Mesenteric fat pad (tissue), 1 donor: ENCODE measurements around the gene ASTN1. TPM values are rescaled to one million over a fixed set of nuclear protein-coding genes. Genes with fewer than 3 reads are reported as not detected.

ENCODE experiments used
- DNase-seq: peaks from one replicate; pipeline ENCODE4 v3.0.0-alpha.2; 2020; ENCODE audit warnings: low spot score
- total RNA-seq: library from RNA; stranded (reverse); fragmentation: NEBNext Ultra II Directional; extraction: Animal tissue kit (Norgen Biotek cat#: 25700); gene quantifications from one replicate; pipeline ENCODE4 v1.2.1, GENCODE V29; 2021
- donor health status: DM: yes; HTN: yes; CAD: no.

The ASTN1 gene
- total RNA-seq, 1 donor from 2014 or later = 0.32 TPM

DNA sequence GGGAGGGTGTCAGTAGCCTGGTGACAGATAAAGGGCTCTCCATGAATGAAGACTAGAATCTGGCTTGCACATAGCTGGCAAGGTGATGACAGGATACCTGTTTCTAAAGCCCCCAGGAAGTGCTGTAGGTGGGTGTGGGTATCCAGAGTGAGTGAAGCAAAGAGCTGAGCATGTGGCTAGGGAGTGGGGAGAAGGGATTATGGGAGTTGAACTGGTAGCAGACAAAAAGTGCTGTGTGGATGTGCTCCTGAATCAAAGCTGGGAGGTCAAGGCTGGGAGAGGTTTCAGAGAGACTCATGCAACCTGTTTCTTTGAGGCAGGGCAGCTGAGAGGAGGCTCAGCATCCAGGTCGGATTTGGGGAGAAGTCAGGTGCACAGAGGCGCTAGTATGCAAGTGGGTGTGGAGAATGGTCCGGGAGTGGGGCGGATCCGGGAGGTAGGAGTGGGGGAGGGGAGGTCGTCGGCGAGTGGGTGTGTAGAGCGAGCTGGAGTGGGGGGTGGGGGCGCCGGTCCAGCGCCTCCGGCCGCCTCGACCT is 600 bp downstream of the ASTN1 start:
- no peak for DNase-seq

DNA sequence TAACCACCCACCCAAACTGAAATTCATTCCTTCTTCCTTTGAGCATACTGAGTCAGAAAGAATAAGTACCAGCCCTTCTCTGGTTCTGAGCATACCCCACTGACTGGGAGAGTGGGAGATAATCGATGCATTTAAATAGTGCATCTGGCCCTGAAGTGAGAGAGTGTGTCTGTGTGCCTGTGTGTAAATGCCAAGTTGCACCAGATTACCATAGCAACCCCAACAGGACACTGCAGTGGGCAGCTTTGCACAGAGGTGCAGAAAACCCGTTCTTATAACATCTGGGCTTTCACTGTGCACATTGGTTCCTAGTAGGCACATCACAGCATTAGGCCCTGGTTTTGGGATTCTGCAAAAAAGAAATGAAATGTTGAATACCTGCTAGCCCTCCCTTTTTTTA is 2.3 kb downstream of the ASTN1 start:
- no peak for DNase-seq

DNA sequence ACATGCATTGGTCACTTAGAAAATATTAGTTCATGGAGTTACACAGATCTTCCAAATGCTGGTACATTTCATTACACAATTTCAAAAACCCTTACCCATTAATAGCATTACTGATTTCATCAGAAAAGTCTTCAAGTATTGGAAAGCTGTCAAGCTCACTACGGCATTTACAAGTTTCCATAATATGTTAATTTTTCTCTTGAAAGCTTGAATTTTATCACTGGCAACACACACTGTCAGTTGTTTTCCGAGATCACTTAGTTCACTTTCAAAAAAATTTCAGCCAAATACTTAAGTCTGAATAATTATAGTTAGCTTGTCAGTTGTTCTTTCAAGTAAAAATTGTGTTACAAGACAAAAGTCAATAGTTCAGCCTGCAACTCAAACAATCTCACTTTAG is 18.0 kb downstream of the ASTN1 start:
- DNase-seq = no peak

DNA sequence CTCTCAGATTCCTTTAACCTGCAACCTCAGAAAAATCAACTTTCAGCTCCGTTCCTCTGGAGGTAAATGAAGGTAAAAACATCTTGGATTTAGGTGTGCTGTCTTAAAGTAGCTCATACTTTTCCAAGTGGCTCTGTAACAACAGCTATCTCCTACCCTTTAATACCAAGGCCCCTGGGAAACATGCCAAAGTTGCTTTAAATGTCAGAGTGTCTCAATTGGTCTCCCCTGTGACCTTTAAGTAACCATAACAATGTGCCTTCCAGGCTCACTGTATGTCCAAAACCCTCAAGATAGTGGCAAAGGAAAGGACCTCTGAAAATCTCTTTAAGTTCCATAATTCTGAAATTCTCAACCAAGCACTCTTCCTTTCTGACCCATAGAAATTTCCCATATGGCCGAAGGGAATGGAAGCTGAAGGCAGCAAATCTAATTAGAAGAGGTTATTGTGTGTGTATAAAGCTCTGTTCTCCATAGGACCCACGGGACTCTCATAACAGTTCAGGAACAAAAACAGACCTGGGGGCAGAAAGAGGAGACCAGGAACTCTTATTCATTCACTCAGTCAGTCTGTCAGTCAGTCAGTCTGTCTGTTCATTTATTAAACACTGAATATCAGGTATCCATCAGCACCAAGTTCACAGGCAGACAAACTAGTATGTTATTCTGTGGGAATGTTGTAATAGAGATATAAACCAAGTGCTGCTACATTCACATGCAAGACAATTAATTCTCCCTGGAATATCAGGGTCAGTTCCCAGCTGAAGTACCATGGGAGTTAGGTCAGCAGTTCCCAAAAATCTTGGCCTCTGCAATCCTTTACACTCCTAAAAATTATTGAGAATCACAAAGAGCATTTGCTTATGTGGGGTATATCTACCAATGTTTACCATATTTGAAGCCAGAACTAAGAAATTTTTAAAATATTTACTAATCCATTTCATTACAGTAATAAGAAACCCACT is 19.1 kb downstream of the ASTN1 start:
- no peak for DNase-seq

DNA sequence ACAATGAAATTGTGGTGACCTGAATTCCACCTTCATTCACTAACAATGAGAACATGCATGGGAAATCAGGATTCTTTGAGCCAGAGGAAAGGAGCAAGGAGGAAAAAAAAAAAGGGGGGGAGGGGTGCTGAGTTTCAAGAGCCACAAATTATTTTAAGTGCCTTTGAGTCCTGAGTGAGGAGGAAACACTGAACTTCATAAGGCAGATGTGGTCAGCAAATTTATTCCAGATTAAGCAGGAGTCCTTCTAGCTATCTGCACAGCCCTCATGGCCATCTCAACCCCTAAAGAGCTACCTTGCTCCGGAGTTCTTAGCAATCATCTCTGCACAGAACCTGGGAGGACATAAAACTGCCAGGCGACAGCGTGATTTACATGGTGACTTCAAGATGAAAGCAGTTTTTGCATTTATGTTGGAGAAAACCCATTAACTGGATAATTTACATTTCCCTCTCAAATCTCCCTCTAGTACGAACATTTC is 21.7 kb downstream of the ASTN1 start:
- DNase-seq = no peak

DNA sequence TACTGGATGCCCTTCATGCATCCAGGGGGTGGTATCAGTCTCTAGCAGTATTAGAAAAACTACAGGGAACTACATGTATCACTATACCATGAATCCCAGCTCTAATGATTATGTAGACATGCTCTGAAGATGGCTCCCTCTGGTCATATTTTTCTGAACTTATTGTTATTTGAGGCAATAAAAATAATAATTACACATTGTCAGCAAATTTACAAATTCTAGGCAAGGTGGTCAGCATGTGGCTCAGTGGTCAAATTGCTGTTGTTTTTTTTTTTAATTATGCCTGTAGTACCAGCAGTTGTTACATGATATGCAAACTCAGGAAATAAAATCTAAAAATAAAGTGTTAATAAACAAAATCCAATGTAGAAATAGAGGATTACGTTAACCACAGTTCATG is 22.5 kb downstream of the ASTN1 start:
- no peak for DNase-seq

DNA sequence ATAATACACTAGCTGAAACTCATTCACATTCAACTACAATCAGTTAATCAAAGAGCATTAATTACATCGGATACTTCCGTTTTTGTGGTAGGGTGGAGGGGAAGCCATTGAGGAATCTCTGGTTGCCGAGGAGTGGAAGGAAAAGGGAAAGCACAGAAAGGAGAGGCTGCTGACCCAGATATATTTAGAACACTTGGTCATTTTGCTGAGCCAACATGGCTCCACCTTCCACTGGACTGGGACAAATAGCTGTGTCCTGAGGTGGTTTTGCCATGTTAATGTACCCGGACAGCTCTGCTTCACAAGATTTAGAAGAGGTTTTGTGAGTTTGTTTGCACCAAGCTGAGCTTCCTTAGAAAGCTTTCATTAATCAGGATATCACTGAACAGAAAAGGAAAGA is 26.2 kb downstream of the ASTN1 start:
- DNase-seq = no peak

DNA sequence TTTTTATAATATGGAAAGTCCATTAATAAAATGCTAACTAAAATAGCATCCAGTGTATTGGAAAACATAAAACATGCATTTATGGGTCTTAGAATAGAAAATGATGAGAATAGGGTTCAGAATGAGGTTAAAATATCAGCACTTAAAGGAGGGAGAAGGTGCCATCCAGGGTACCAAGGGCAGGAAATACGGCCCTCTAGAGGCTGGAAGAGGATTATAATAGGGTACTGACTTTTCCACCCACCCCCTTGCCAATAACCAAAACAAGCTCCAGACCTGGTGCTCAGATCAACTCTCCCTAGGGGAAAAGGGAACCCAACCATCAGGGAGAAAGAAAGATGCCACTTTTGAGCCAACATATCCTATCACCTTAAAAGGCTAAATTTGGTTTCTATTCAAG is 26.7 kb downstream of the ASTN1 start:
- DNase-seq = no peak

DNA sequence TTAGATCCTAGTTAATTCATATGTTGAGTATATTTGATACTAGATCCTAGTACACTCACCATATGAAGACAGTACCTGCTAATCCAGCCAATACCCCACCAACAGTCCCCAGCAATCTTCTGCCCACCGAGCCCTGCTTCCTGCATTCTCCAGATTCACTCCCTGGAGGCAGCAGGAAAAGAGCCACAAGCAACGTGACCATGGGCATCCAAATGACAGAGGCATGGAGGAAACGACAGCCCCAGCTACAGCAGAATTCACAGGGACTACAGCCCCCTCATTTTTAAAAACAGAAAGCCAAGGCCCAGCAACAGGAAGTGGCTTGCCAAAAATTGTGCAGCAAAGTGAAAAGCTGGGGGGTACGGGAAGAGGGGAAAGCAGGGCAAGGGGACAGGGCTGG is 29.3 kb downstream of the ASTN1 start:
- no peak for DNase-seq

DNA sequence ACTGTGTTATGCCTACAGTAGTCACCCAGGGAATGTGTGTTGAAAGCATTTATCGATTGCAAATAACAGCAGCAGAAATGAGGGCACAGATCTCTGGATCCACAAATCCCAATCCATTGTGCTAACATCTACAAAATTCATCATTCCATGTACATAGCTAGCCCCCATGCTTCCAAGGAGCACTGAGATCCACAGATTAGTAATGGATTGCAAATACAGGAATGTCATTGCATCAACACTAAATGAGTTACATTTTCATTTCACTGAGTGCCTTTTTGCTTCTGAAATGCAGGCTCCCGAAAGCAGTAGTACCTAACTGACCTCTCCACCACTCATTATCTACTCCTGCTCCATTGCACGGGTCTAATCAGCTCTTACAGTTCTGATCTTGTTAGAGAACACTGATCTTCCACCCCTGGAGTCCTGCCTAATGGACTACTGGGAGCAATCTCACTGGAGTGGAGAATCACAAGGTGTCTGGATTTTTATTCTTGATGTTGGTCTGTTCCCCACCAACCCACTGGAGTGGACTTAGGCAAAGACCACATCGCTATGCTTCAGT is 30.5 kb downstream of the ASTN1 start:
- DNase-seq = no peak

DNA sequence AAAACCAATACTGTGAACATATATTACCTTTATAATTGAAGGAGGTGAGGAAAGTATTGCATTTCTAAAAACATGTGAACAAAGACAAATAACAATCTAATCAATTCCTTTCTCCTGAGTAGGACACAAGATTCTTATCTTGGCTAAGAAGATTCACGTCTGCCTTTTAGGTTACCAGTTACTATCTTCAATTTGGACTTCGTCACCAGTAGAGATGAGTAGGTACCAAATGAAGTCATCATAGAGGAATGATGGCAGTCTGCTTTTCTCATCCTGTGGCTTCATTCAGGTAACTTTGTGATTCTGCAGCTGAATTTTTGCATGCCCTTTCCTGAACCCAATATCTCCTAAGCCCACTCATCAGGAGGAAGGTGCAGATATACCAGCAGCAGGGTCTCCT is 32.4 kb downstream of the ASTN1 start:
- no peak for DNase-seq

DNA sequence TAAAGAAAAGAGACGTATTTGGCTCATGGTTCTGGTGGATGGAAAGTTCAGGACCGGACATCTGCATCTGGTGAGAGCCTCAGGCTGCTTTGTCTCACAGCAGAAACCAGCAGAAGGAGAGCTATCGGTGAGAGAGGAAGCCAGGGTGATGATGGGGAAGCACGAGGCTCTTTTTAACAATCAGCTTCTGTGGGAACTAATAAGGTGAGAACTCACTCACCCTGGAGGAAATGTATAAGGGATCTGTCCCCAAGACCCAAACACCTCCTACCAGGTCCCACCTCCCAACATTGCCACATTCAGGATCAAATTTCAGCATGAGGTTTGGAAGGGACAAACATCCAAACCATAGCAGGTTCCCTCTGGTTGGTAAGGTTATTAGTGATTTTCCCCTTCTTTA is 32.8 kb downstream of the ASTN1 start:
- DNase-seq = no peak

DNA sequence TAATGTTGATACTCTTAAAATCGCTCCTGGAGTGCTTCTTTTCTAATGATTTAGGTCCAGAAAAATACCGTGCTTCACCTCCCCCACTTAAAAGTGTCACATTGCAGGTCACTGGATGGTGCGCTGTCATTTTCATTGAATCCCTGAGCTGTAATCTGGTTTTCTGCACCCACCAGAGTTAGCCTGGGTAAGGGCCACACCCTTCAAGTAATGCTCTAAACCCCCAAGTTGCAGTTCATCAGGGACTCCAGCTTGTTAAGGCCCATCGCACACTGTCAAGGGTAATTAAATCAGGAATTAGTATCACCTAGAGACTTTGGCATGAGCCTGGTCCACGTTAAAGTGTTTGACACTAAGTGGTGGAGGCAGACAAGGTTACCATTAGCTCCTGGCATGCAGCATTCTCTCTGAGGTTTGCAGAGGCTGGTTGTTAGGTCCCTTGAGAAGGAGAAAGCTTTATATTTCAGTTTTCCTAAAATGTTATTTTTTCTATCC is 34.0 kb downstream of the ASTN1 start:
- no peak for DNase-seq

DNA sequence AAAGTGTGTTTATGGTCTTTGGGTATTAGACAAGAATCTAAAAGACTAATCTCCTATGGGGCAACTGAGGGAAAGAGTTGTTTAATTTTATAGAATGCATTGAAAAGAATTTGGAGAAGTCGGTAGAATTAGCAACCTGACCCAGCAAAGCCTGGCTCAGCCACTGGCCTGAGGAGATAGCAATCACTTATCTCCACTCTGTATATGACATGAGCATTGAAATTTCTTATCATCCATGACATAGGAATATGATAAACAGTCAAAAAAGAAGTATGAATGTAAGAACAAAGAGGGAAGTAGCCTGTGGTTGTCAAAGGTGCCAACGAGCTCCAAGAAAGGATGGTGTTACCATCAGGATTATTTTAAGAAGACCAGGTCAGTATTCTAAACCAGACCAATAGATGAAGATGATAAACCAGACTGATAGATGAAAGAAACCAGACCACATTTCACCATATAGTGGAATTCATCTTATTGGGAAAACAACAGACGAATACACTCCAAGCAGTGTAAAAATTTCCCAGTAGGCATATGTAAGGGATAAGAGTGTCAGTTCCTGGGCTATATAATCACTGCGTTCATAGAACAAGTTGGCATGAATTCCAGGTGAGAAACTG is 35.7 kb downstream of the ASTN1 start:
- no peak for DNase-seq

DNA sequence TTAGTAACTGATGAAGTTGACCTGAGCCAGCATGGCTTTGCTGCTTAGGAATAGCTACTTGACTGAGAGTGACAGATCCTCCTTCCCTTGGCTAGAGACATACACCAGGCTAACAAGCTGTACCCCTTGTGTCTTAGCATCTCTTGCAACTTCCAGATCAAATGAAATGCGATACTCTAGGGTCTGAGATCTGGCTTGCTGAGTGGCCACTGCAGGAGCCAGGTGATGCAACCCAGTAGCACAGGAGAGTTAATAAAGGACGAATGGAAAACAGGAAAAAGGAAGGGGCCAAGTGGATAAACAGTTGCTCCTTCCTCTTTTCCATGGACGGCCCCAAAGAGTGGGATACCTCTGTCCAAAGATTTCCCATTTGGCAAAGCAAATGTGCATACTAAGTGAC is 38.2 kb downstream of the ASTN1 start:
- DNase-seq = no peak

DNA sequence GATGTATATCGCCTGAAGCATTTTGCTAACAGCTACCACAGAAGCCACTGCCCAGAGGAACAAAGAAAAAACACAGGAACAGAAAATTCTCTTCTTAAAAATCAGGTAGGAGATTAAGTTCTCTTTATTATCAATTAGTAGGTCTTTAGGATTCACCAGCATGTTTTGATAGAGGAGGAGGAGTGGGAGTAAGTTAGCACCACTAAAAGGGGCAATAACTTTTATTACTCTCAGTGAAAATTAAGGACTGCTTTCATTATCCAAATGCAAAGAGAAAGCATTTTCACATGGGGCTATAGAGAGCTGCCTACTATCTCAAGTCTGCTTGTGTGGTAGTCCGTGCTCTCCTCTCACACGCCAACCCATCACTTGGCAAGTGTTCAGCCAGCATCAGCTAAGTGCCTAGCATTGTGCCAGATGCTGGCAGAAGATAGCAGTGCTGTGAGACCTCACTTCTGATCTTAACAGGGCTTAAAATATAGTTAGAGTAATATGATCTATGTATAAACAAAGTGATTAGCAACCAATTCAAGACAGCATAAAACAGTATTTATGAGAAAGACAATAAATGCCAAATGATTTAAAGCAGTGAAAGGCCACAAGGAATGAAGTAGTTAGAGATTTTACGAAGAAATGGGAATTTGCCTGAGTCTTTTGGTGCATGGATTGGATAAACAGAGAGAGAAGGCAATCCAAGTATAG is 39.8 kb downstream of the ASTN1 start:
- no peak for DNase-seq

DNA sequence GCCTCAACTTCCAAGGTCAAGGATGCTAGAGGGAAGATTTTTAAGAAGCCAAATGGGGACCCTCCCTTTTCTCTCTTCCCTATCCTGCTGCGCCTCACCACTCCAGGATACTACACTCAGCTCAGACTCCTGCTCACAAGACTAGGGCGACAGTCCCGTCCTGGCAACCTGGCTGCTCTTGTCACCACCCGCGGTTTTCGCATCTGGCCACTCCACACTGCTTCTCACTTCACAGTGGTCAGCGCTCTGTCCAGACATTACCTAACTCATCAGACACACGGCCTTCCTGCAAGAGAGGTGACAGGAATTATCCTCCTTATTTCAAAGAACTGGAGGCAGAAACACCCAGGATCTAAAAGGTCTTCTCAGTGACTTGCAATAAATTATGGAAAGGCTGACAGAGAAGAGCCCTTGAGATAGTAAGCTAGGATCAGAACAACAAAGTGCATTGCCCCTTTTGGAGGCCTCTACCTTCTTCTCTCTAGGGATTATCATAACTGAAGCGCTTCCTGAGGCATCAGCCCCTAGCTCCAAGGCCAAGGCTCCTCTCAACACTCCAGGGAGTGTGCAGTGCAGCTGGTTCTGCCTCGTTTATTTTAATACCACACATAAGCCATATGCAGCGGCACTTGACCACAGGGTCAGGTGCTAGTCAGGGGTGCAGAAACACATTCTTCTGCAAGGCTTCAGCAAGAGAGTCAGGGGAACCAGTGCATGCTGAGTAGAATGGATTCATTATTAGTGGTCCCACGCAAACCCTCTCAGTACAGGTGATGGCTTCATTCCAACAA is 41.9 kb downstream of the ASTN1 start:
- DNase-seq = no peak

DNA sequence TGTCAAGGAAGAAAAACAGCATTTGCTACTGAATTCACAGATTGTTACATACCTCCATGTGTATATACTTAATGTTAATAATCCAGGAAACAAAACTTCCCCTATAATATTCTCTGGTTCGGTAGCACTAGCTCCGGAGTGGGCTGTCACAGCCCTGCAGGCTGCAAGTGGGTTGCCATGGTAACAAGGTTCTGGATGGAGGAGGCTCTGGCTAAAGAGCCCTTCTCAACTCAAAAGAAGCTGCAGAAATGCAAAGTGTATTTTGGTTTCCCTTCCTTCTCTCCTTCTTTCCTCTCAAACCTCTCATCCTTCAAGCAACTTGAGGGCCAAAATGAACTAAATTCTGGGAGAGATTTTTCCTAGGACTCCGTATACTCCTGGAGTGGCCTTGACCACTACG is 45.2 kb downstream of the ASTN1 start:
- DNase-seq = no peak

DNA sequence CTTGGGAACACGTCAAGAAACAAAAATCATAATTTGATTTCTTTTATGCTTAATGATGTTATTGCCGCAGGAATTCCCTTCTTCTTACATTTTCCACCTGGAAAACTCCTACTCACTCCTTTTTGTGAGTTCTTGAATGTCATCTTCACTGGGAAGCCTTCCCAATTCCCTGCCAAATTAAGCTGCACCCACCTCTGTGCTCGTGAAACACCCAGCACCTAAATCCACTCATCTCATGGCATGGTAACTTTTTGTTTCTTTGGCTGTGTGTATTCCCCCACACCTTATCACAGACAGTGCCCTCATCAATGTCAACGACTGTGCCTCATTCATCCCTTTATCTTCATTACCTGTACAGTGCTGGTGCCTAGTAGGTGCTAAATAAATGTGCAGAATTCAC is 45.6 kb downstream of the ASTN1 start:
- no peak for DNase-seq

DNA sequence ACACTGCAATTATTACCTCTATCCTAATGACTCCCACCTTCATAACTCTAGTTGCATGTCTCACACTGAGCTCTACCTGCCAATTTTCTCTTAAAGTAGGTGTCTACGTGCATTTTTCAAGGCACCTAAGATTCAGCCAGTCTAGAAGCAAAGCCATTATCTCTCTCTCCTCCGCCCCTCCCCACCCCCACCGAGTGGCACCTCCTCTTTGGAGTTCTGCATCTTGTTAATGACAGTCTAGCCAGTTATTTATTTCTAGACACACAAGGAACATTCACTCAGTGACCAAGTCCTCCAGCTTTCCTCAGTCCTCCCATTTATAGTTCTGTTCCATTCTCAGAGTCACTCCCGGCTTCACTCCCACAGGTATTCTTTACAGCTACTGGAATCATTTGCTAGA is 47.6 kb downstream of the ASTN1 start:
- DNase-seq = no peak
